Osteoblast (primary cell): ENCODE data around the gene GJA5. TPM values are rescaled to one million over a fixed set of nuclear protein-coding genes. Genes with fewer than 3 reads are reported as not detected.

Experiments
- DNase-seq: peaks from one replicate; pipeline ENCODE4 v3.0.0; 2011; ENCODE audit warnings: low spot score, mixed read lengths; ENCODE audit not compliant: insufficient read length; ENCODE audit errors: missing footprints
- H2AFZ ChIP-seq: 2 replicates; pipeline ENCODE4 v1.6.0; 2011; ENCODE audit warnings: mild to moderate bottlenecking, low read length
- H3K27ac ChIP-seq: 2 replicates; pipeline ENCODE4 v1.5.1; 2011; ENCODE audit warnings: mild to moderate bottlenecking, low read depth, low read length, moderate library complexity
- H3K27me3 ChIP-seq: 2 replicates; pipeline ENCODE4 v1.6.0; 2012; ENCODE audit warnings: mild to moderate bottlenecking, control low read depth, inconsistent platforms, low read length, moderate library complexity; ENCODE audit not compliant: insufficient read depth
- H3K36me3 ChIP-seq: 2 replicates; pipeline ENCODE4 v1.5.1; 2011; ENCODE audit warnings: mild to moderate bottlenecking, low read length, control low read depth, moderate library complexity; ENCODE audit not compliant: insufficient read depth
- H3K4me1 ChIP-seq: 2 replicates; pipeline ENCODE4 v1.5.1; 2011; ENCODE audit warnings: mild to moderate bottlenecking, low read length, control low read depth, moderate library complexity; ENCODE audit not compliant: insufficient read depth
- H3K4me2 ChIP-seq: 2 replicates; pipeline ENCODE4 v1.6.0; 2011; ENCODE audit warnings: mild to moderate bottlenecking, low read length; ENCODE audit not compliant: insufficient read depth
- H3K4me3 ChIP-seq: fragments of 200-600 bp; sonication (generic); 3 replicates; pipeline ENCODE4 v1.5.1; 2012; ENCODE audit warnings: mild to moderate bottlenecking, low read length, inconsistent platforms; ENCODE audit not compliant: insufficient read depth
- H3K79me2 ChIP-seq: 2 replicates; pipeline ENCODE4 v1.6.0; 2012; ENCODE audit warnings: mild to moderate bottlenecking, low read length, control low read depth, inconsistent platforms; ENCODE audit not compliant: insufficient read depth
- H3K9me3 ChIP-seq: 2 replicates; pipeline ENCODE4 v1.5.1; 2011; ENCODE audit warnings: low read depth, low read length, control low read depth
- H4K20me1 ChIP-seq: 2 replicates; pipeline ENCODE4 v1.6.0; 2012; ENCODE audit warnings: mild to moderate bottlenecking, low read length, control low read depth; ENCODE audit not compliant: insufficient read depth
- CTCF ChIP-seq: IDR thresholded peaks from 2 replicates; pipeline ENCODE4 v1.5.1; 2011; ENCODE audit warnings: mild to moderate bottlenecking, low read depth, low read length, moderate library complexity; ENCODE audit errors: extremely low read depth
- total RNA-seq: library from RNA; depleted of rRNA; stranded (reverse); fragments of >200 nt; gene quantifications from 2 replicates; pipeline ENCODE4 v1.2.3, GENCODE V29; 2012

GJA5 gene
- total RNA-seq, 1 donor = not detected

DNA sequence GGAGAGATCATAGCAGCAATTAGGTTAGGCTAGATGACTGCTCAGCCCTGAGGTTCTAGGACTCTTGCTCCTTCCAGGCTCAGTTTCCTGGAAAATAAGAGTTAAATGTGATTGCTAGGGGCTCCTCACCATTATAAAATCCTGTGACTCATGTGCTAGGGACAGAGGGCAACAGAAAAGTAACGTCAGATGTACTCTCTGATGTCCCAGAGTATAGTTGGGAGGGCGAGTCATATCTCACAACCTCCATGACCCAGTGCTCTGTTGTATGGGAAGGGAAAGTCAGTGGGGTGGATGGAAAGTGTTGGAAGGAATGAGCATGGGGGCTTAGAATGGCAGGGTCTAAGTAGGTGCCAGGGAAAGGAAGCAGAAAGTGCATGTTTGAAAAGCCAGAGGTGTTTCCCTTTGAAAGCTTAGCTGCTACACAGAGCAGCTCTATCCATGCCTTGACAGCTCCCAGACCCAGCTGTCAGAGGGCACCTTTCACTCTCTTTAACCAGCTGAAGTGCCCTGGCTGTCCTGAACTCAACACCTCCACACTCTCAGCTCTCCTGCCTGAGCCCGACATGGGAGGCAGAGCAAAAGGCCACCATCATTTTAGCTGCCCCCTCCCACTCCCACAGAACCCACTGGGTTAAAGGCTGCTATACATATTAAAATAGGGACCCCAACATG lies 11.6 kb downstream of the GJA5 start:
- Histone ChIP-seq H3K4me2 (no peak overlapping the region), H3K27ac (no peak overlapping the region), H3K4me1 (no peaks in the 10 kb centered on the region), H4K20me1 (no peaks in the 10 kb centered on the region), H3K4me3 (no peak overlapping the region), H3K9me3 (no peaks in the 10 kb centered on the region), H3K36me3 (no peaks in the 10 kb centered on the region), H3K79me2 (no peaks in the 10 kb centered on the region), H2AFZ (no peak overlapping the region), H3K27me3 (no peaks in the 10 kb centered on the region)
- DNase-seq = no peak
- TF ChIP-seq CTCF = no peak

GRCh38 chr1:147747966-147748365 lies 12.4 kb downstream of the GJA5 start:
- H3K4me1 ChIP-seq = no peaks in the 10 kb centered on the region
- no peaks in the 10 kb centered on the region for H3K36me3 ChIP-seq
- no peak overlapping the region for H3K27ac ChIP-seq
- no peaks in the 10 kb centered on the region for H3K27me3 ChIP-seq
- no peak overlapping the region for H2AFZ ChIP-seq
- TF ChIP-seq CTCF = no peak
- H3K79me2 ChIP-seq = no peaks in the 10 kb centered on the region
- no peak overlapping the region for H3K4me3 ChIP-seq
- H3K4me2 ChIP-seq = no peak overlapping the region
- DNase-seq = no peak
- no peaks in the 10 kb centered on the region for H3K9me3 ChIP-seq
- no peaks in the 10 kb centered on the region for H4K20me1 ChIP-seq

GRCh38 chr1:147745271-147745670 lies 15.1 kb downstream of the GJA5 start:
- Histone ChIP-seq H3K27me3 (no peaks in the 10 kb centered on the region), H3K9me3 (no peaks in the 10 kb centered on the region), H3K79me2 (no peaks in the 10 kb centered on the region), H3K27ac (no peak overlapping the region), H2AFZ (no peak overlapping the region), H3K4me2 (no peak overlapping the region), H3K4me1 (no peaks in the 10 kb centered on the region), H4K20me1 (no peaks in the 10 kb centered on the region), H3K4me3 (no peak overlapping the region), H3K36me3 (no peaks in the 10 kb centered on the region)
- TF ChIP-seq CTCF = no peak
- no peak for DNase-seq

DNA sequence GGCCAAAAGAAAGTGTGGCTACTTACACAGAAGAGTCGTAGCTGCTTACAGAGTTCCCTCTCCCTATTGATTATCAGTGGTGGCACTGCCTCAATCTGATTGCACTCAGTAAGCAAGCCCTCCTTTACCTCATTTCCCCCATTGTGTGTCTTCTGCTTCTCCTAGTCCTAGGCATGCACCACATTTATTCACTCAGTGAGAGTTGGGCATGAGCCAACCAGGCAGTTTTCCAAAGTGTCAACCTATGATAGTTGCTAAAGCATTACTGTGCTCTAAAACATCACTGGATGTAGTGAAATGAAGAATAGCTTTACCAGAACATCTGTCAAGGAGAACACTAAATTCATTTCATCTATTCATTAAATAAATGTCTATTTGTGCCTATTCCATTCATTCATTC lies 19.3 kb downstream of the GJA5 start:
- Histone ChIP-seq H2AFZ (no peak overlapping the region), H3K36me3 (no peaks in the 10 kb centered on the region), H3K4me2 (no peak overlapping the region), H3K27me3 (no peaks in the 10 kb centered on the region), H3K4me3 (no peak overlapping the region), H3K27ac (no peak overlapping the region), H3K4me1 (no peaks in the 10 kb centered on the region), H4K20me1 (no peaks in the 10 kb centered on the region), H3K9me3 (no peaks in the 10 kb centered on the region), H3K79me2 (no peaks in the 10 kb centered on the region)
- no peak for TF ChIP-seq CTCF
- DNase-seq = no peak
